Endodermal cell (in vitro differentiated cells): ENCODE results near the gene CLEC18A. TPM values are rescaled to one million over a fixed set of nuclear protein-coding genes. Genes with fewer than 3 reads are reported as not detected.

Experiments used
- DNase-seq: peaks from one replicate; pipeline ENCODE4 v3.0.0-alpha.2; 2017
- H3K27ac ChIP-seq: 2 replicates; pipeline ENCODE4 v1.5.1; 2013; ENCODE audit warnings: mild to moderate bottlenecking, low read depth, low read length, moderate library complexity
- H3K27me3 ChIP-seq: 2 replicates; pipeline ENCODE4 v1.6.1; 2013; ENCODE audit warnings: mild to moderate bottlenecking, low read length, moderate library complexity; ENCODE audit not compliant: insufficient read depth, control insufficient read depth, poor library complexity, severe bottlenecking
- H3K36me3 ChIP-seq: 2 replicates; pipeline ENCODE4 v1.7.0; 2013; ENCODE audit warnings: mild to moderate bottlenecking, low read length, moderate library complexity; ENCODE audit not compliant: control insufficient read depth, insufficient read depth
- H3K4me1 ChIP-seq: one replicate; pipeline ENCODE4 v1.7.0; 2013; ENCODE audit warnings: low read length; ENCODE audit not compliant: control insufficient read depth, insufficient read depth
- H3K4me3 ChIP-seq: 2 replicates; pipeline ENCODE4 v1.5.1; 2013; ENCODE audit warnings: mild to moderate bottlenecking, low read length, moderate library complexity
- H3K9ac ChIP-seq: 2 replicates; pipeline ENCODE4 v1.6.1; 2013; ENCODE audit warnings: mild to moderate bottlenecking, low read length, moderate library complexity; ENCODE audit not compliant: poor library complexity, severe bottlenecking; ENCODE audit errors: extremely low read depth
- H3K9me3 ChIP-seq: 2 replicates; pipeline ENCODE4 v1.6.1; 2013; ENCODE audit warnings: mild to moderate bottlenecking, low read length, moderate library complexity; ENCODE audit not compliant: control insufficient read depth
- H3K27ac Mint-ChIP-seq: 2 replicates; pipeline ENCODE4 v1.8.0; 2020; ENCODE audit warnings: mixed read lengths
- H3K27me3 Mint-ChIP-seq: 2 replicates; pipeline ENCODE4 v1.8.0; 2021; ENCODE audit warnings: mild to moderate bottlenecking, mixed read lengths; ENCODE audit not compliant: insufficient read depth
- H3K36me3 Mint-ChIP-seq: 2 replicates; pipeline ENCODE4 v1.8.0; 2020; ENCODE audit warnings: low read depth, mixed read lengths
- H3K4me1 Mint-ChIP-seq: 2 replicates; pipeline ENCODE4 v1.8.0; 2020; ENCODE audit warnings: mixed read lengths
- H3K4me3 Mint-ChIP-seq: 2 replicates; pipeline ENCODE4 v1.8.0; 2020; ENCODE audit warnings: mild to moderate bottlenecking, moderate library complexity, mixed read lengths
- H3K9me3 Mint-ChIP-seq: 2 replicates; pipeline ENCODE4 v1.8.0; 2020; ENCODE audit warnings: mild to moderate bottlenecking, mixed read lengths
- WGBS, 2 experiments: methylation state at CpG; one replicate each; pipeline versions ENCODE4 v1.1.5 to v1.1.7; 2013; ENCODE audit warnings: missing lambda C conversion rate in 2 of 2, mixed read lengths in 1 of 2; ENCODE audit not compliant: insufficient coverage in 1 of 2, insufficient read length in 1 of 2; 5-methylcytosine and 5-hydroxymethylcytosine counted together
- total RNA-seq, 2 donors: library from RNA; stranded (reverse); fragmentation: NEBNext Ultra II Directional in 1 of 2; extraction: Animal tissue kit (Norgen Biotek cat#: 25700) in 1 of 2; gene quantifications; 2 replicates in 1 of 2; 3 replicates in 1 of 2; pipeline ENCODE4 v1.2.1, GENCODE V29; 2021
- TF ChIP-seq, protein P1 (sequence below): fragments of 200-600 bp; sonication (generic); conservative IDR thresholded peaks from 2 replicates; pipeline ENCODE4 v1.5.0; 2021; ENCODE audit warnings: antibody characterized with exemption, mild to moderate bottlenecking

Gene CLEC18A
- total RNA-seq, 2 donors from 2014 or later, result 2.0 to 2.2 TPM

DNA sequence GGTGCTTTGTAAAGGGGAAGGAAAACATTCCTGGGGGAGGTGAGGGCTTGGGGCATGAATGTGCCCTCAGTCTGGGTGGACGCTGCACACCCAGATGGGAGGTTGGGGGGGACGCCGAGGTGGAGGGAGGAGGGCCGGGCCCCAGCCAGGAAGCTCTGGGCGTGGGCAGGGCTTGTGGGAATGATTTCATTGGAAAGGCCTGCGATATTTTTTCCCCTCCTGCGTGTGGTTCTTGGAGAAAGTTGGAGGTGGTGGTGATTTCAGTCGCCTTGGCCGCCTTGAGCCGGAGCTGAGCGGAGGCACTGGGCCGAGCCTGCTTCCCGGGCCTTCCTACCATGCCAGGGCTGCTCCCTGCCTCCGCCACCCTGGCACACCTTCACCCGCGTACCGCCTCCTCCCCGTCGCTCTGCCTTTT lies 26.4 kb upstream of the CLEC18A start:
- no peak overlapping the region for H3K27ac Mint-ChIP-seq
- TF ChIP-seq, protein P1, sequence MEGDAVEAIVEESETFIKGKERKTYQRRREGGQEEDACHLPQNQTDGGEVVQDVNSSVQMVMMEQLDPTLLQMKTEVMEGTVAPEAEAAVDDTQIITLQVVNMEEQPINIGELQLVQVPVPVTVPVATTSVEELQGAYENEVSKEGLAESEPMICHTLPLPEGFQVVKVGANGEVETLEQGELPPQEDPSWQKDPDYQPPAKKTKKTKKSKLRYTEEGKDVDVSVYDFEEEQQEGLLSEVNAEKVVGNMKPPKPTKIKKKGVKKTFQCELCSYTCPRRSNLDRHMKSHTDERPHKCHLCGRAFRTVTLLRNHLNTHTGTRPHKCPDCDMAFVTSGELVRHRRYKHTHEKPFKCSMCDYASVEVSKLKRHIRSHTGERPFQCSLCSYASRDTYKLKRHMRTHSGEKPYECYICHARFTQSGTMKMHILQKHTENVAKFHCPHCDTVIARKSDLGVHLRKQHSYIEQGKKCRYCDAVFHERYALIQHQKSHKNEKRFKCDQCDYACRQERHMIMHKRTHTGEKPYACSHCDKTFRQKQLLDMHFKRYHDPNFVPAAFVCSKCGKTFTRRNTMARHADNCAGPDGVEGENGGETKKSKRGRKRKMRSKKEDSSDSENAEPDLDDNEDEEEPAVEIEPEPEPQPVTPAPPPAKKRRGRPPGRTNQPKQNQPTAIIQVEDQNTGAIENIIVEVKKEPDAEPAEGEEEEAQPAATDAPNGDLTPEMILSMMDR, result no peak

DNA sequence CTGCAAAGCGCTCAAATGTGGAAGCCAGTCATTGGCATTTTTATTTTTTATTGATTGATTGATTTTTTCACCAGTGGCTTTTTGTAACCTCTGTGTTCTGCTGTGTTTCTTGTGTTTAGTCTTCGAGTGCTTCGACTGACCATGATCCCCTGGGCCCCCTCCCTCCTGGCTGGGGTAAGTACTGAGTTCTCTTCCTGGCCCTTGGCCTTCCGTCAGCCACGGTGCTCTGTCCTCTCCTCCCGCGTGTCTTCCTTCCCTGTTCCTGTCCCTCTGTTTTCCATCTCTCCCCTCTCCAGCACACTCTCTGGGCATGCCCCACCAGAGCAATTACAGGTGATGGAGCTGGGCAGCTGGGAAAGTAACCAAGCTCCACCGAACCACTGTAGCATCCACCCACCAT lies 25.8 kb upstream of the CLEC18A start:
- WGBS, 2 experiments, result 83 to 89% methylated on average over 3 to 8 of the region's 8 CpGs
- no peak overlapping the region for H3K27ac ChIP-seq

More for the DNA sequence above, 26.4 kb upstream of the CLEC18A start:
- Histone ChIP-seq H3K27me3 (no peaks in the 10 kb centered on the region), H3K27ac (no peak overlapping the region), H3K36me3 (peaks cover 10% of the 10 kb centered on the region), H3K9ac (no peak overlapping the region), H3K4me1 (no peaks in the 10 kb centered on the region), H3K4me3 (no peak overlapping the region), H3K9me3 (no peaks in the 10 kb centered on the region)
- H3K4me1 Mint-ChIP-seq, result peaks cover 9% of the 10 kb centered on the region
- no peak overlapping the region for H3K4me3 Mint-ChIP-seq
- no peak for DNase-seq
- WGBS, 2 experiments, result 95 to 100% methylated on average over 6 to 19 of the region's 19 CpGs
- no peaks in the 10 kb centered on the region for H3K27me3 Mint-ChIP-seq
- H3K9me3 Mint-ChIP-seq, result no peaks in the 10 kb centered on the region
- peaks cover 23% of the 10 kb centered on the region for H3K36me3 Mint-ChIP-seq

DNA sequence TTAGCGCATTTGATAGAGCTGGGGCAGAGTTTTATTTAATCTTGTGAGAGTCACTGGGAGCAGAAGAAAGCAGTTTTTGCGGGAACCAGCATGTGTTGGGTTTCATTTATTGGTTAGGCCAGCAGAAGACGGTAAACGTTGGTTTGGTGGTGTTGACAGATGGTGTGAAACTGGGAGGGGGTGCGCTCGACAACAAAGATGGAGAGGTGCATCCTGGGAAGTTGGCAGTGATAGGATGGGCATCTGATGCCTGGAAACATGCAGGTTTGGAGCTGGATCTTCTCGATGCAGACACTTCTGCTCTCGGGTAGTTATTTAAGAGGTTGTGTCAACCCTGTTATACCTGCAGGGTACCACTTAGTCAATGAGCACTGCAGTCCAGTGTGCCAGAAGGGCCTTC lies 24.9 kb upstream of the CLEC18A start:
- 95 to 100% methylated on average over 4 to 8 of the region's 8 CpGs for WGBS, 2 experiments
- Histone ChIP-seq H3K9ac (no peak overlapping the region), H3K27ac (no peak overlapping the region), H3K4me1 (no peaks in the 10 kb centered on the region), H3K9me3 (no peaks in the 10 kb centered on the region), H3K4me3 (no peak overlapping the region), H3K36me3 (peaks cover 19% of the 10 kb centered on the region), H3K27me3 (no peaks in the 10 kb centered on the region)
- TF ChIP-seq, protein P1, result no peak
- Mint-ChIP-seq H3K4me3 (no peak overlapping the region), H3K27me3 (no peaks in the 10 kb centered on the region), H3K36me3 (peaks cover 25% of the 10 kb centered on the region), H3K9me3 (no peaks in the 10 kb centered on the region), H3K4me1 (peaks cover 9% of the 10 kb centered on the region), H3K27ac (no peak overlapping the region)
- no peak for DNase-seq

More for the DNA sequence above, 25.8 kb upstream of the CLEC18A start:
- Histone ChIP-seq H3K36me3 (peaks cover 14% of the 10 kb centered on the region), H3K9ac (no peak overlapping the region), H3K9me3 (no peaks in the 10 kb centered on the region), H3K27me3 (no peaks in the 10 kb centered on the region), H3K4me3 (no peak overlapping the region), H3K4me1 (no peaks in the 10 kb centered on the region)
- no peak for DNase-seq
- H3K27me3 Mint-ChIP-seq, result no peaks in the 10 kb centered on the region
- H3K9me3 Mint-ChIP-seq, result no peaks in the 10 kb centered on the region
- no peak overlapping the region for H3K4me3 Mint-ChIP-seq
- peaks cover 22% of the 10 kb centered on the region for H3K36me3 Mint-ChIP-seq
- H3K4me1 Mint-ChIP-seq, result peaks cover 9% of the 10 kb centered on the region
- no peak overlapping the region for H3K27ac Mint-ChIP-seq
- TF ChIP-seq, protein P1, result no peak
